AG09319 (cell line): ENCODE measurements around the gene SYTL5.

ENCODE experiments used
- DNase-seq: peaks from one replicate; pipeline ENCODE4 v3.0.0-alpha.2; 2010; ENCODE audit warnings: low read depth; ENCODE audit errors: extremely low read depth
- CTCF ChIP-seq: IDR thresholded peaks from 2 replicates; pipeline ENCODE4 v1.5.1; 2011; ENCODE audit warnings: low read depth, mild to moderate bottlenecking, inconsistent platforms, low read length, moderate library complexity

Gene SYTL5

GRCh38 chrX:38028300-38028699, 21.9 kb downstream of the SYTL5 start:
- no peak for DNase-seq
- TF ChIP-seq CTCF, result no peak

GRCh38 chrX:38036466-38036865, 30.1 kb downstream of the SYTL5 start:
- TF ChIP-seq CTCF, result no peak
- DNase-seq, result no peak

- no peak for TF ChIP-seq CTCF
- no peak for DNase-seq
Measured at GRCh38 chrX:38038501-38038900, 32.1 kb downstream of the SYTL5 start.

GRCh38 chrX:38041237-38041636, 34.9 kb downstream of the SYTL5 start:
- DNase-seq, result no peak
- no peak for TF ChIP-seq CTCF

GRCh38 chrX:38044701-38045100, 38.3 kb downstream of the SYTL5 start:
- DNase-seq, result no peak
- TF ChIP-seq CTCF, result no peak

- TF ChIP-seq CTCF, result no peak
- DNase-seq, result no peak
Measured at GRCh38 chrX:38045538-38046096, 39.3 kb downstream of the SYTL5 start.

GRCh38 chrX:38048886-38049285, 42.5 kb downstream of the SYTL5 start:
- DNase-seq, result no peak
- TF ChIP-seq CTCF, result no peak
